Liver (tissue), 3 donors: ENCODE measurements around the gene HOXC11.

ENCODE experiments used
- ATF3 ChIP-seq: IDR thresholded peaks from 2 replicates; pipeline ENCODE4 v1.6.1; 2016; ENCODE audit warnings: antibody characterized with exemption
- CTCF ChIP-seq: fragments of 150-350 bp; IDR thresholded peaks from 2 replicates; pipeline ENCODE4 v1.5.1; 2017; ENCODE audit warnings: improper control_type of control experiment, low read depth, low read length; ENCODE audit not compliant: missing input control
- EGR1 ChIP-seq, 2 donors: IDR thresholded peaks; 2 replicates each; pipeline ENCODE4 v1.6.1; 2016 to 2018; ENCODE audit warnings: antibody characterized with exemption in 2 of 2, low read depth in 2 of 2
- FOXA1 ChIP-seq: IDR thresholded peaks from 2 replicates; pipeline ENCODE4 v1.6.1; 2016; ENCODE audit warnings: antibody characterized with exemption
- FOXA2 ChIP-seq: IDR thresholded peaks from 2 replicates; pipeline ENCODE4 v1.6.1; 2016; ENCODE audit warnings: antibody characterized with exemption
- HNF4G ChIP-seq: IDR thresholded peaks from 2 replicates; pipeline ENCODE4 v1.6.1; 2016; ENCODE audit warnings: antibody characterized with exemption
- JUND ChIP-seq, 2 donors: IDR thresholded peaks; 2 replicates each; pipeline ENCODE4 v1.6.1; 2016; ENCODE audit warnings: antibody characterized with exemption in 2 of 2
- MAX ChIP-seq: IDR thresholded peaks from 2 replicates; pipeline ENCODE4 v1.6.1; 2016; ENCODE audit warnings: antibody characterized with exemption
- NR2F2 ChIP-seq: IDR thresholded peaks from 2 replicates; pipeline ENCODE4 v1.6.1; 2016; ENCODE audit warnings: antibody characterized with exemption
- RAD21 ChIP-seq, 2 donors: IDR thresholded peaks; 2 replicates each; pipeline ENCODE4 v1.6.1; 2016; ENCODE audit warnings: antibody characterized with exemption in 2 of 2, mild to moderate bottlenecking in 2 of 2
- REST ChIP-seq: IDR thresholded peaks from 2 replicates; pipeline ENCODE4 v1.6.1; 2016; ENCODE audit warnings: antibody characterized with exemption, mild to moderate bottlenecking
- RXRA ChIP-seq, 2 donors: IDR thresholded peaks; 2 replicates each; pipeline ENCODE4 v1.6.1; 2017 to 2018; ENCODE audit warnings: antibody characterized with exemption in 2 of 2, mild to moderate bottlenecking in 1 of 2
- TAF1 ChIP-seq: conservative IDR thresholded peaks from 2 replicates; pipeline ENCODE4 v1.6.1; 2016; ENCODE audit warnings: antibody characterized with exemption, mild to moderate bottlenecking
- YY1 ChIP-seq: IDR thresholded peaks from 2 replicates; pipeline ENCODE4 v1.6.1; 2016; ENCODE audit warnings: antibody characterized with exemption, mild to moderate bottlenecking
- donor health status: healthy.
- donor health status: healthy.

- TF ChIP-seq MAX (no peak), RXRA (IDR thresholded peaks at IDR 0.05) (no peak), NR2F2 (no peak), CTCF (no peak), YY1 (no peak), ATF3 (no peak), JUND (IDR thresholded peaks at IDR 0.05) (no peak), TAF1 (no peak), FOXA1 (no peak), RAD21 (IDR thresholded peaks at IDR 0.05) (no peak), FOXA2 (no peak), HNF4G (no peak), REST (no peak), EGR1 (IDR thresholded peaks at IDR 0.05; ENCODE audit: low read depth in 2 of 2) (no peak)
Measured at GRCh38 chr12:53985692-53985993, 12.7 kb downstream of the HOXC11 start.
